DMS153 treated with DMSO at 0.1 percent for 48 hours (cell line): ENCODE measurements around the gene CTU2.

Experiments
- DNase-seq: peaks from one replicate; lab custom pipeline; 2025; ENCODE audit not compliant: unreplicated experiment; lab: John Stamatoyannopoulos, UW

Gene CTU2

GRCh38 chr16:88681084-88681680, 25.1 kb upstream of the CTU2 start:
- DNase-seq = no peak

DNA sequence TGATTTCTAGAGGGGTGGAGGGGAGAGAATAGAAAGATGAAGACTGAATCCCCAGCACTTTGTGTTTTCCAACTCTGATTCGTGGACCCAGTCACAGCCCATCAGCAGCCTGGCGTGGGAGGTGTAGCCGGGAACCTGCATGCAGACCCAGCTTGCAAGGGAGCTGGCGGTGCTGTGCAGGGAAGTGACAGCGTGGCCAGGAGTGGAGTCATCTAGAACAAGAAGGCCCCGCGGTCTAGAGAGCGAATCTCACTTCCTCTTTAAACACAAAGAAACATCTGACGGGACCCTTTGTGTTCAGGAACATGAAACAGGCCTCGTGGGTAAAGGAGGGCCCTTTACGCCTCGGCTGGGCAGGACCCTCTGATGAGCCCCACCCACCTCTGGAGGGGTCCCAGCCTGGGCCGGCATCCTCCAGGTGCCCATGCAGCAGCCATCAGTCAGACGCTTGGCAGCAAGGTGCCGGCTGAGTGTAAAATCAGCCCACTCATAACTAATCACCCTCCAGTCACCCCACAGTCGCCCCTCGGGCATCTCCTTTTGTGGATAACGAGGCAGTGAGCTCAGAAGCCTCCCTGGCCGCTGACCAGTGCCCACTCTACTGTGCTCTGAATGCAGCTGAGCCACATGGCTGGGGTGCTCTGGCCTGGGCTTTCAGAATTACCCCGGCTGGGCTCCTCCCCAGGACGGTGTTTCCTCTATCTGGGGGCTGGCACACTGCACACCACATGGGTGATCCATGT, 24.4 kb upstream of the CTU2 start:
- DNase-seq = no peak

- DNase-seq = no peak
Measured at GRCh38 chr16:88684569-88685155, 21.6 kb upstream of the CTU2 start.

DNA sequence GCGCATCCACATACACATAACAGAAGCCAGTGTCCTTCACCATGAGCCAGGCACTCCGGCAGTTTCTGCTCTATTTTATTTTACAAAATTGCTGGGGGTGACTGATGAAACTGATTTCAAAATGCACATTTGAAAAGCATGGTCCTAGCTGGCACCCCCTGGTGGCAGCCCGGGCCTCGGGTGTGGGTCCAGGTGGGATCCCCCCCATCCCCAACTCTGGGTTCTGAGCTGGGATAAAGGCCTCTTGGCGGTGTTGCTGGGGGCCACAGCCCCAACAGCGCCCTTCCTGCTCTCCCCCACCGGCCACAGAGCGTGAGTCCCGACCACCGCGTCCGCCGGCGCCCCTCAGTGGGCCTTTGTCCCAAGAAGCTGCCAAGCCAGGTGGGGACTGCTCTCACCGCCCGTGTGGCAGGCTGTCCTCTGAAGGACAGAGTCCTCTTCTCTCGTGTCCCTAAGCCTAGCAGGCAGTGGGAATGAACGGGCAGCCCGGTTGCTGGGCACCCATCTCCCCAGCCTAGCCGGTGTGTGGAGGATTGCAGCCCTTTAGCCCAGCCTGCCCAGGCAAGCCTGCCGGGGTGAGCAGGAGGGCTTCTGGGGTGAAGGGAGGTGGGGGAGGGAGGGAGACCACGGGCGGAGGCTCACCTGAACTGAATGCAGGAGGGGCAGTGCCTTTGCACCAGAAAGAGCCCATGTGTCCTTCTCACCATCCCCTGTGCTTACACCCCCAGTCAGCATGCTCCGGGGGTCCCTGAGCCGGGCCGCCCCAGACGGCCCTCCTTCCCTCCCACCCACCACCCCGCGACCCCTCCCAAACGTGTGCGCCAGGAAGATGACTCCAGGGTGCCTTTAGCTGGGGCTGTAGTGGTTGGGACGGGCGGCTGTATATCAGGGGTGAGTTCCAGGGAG, 20.9 kb upstream of the CTU2 start:
- no peak for DNase-seq

GRCh38 chr16:88686062-88686438, 20.3 kb upstream of the CTU2 start:
- DNase-seq = no peak

DNA sequence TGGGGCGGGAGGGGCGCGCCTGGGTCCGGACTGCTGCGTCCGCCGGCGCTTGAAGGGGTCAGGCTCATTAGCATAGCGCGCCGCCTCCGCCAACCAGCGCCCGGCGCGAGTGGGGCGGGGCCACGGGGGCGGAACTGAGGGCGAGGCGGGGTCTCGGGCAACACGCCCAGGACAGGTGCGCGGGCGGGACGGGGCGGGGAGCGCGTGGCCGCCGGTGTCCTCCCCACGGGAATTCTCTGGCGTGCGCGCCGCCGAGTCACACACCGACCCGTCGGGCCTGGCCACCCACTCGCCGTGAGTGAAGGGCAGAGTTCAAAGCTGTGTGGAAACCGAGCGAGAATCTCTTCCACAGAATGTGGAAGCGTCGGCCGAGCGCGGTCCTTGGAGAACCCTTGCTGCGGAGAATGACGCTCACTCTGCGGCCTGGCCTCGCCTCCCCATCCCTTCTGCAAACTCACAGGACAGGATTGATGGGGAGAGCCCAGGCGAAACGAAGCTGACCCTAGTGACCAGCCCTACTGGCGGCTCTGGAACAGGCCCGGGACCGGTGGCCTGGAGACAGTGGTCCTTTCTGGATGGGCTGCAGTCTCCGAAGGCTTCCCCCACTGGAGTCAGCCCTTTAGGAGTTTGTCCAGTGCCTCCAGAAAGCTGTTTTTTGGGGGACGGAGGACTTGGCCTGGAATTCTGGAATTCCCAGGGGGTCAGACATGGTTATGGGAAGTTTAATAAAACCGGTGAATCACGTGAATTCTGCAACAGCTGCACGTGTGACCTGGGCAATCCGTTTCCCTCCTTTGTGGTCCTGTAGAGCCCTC, 19.7 kb upstream of the CTU2 start, which contains the start of gene SNAI3:
Gene SNAI3 (minus strand): TSS at position 69 of the 815 bp plus-strand sequence. CDS start 101 bp downstream, outside the sequence.
- DNase-seq = peak; percentile 53

- no peak for DNase-seq
Measured at GRCh38 chr16:88687254-88687576, 19.1 kb upstream of the CTU2 start.

DNA sequence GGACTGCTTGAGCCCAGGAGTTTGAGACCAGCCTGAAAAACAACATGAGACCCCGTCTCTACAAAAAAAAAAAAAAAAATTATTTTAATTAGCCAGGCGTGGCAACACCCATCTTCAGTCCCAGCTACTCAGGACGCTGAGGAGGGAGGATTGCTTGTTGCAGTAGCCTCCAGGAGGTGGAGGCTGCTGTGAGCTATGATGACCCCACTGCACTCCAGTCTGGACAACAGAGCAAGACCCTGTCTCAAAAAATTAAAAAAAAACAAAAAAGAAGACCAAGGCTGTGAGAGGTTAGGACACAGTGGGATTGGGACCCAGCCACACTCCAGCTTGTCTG, 18.7 kb upstream of the CTU2 start:
- DNase-seq = no peak

- peak; percentile 78 for DNase-seq
Measured at GRCh38 chr16:88688013-88688778, 18.1 kb upstream of the CTU2 start.

GRCh38 chr16:88690341-88691128, 15.8 kb upstream of the CTU2 start:
- DNase-seq = no peak

- no peak for DNase-seq
Measured at GRCh38 chr16:88691129-88691813, 15.0 kb upstream of the CTU2 start.

DNA sequence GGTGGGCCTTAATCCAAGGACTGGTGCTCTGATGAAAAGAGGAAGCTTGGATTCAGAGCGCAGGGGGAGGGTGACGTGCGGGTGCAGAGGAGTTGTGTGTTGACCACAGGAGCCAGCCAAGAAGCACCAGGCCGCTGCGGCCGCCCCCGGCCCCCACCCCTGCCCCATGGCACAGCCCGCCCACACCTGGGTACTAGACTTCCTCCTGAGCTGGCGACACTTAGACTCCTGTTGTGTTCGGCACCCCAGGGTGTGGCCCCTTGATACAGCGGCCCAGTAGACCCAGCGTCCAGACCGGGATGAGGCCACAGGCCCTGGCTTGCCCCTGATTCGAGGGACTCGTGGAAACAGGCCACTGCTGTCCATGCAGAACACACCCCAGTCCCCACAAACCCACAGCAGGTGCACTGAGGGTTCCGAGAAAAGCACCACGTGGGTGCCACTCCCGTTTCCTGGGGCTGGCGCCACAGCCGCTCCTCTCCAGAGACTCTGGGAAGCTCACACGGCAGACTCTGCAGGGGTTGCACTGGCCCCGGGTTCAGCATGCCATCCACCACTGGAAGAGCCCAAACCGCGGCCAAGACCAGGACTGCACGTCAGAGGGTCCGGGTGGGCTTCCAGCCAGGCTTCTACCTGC, 14.3 kb upstream of the CTU2 start:
- no peak for DNase-seq

DNA sequence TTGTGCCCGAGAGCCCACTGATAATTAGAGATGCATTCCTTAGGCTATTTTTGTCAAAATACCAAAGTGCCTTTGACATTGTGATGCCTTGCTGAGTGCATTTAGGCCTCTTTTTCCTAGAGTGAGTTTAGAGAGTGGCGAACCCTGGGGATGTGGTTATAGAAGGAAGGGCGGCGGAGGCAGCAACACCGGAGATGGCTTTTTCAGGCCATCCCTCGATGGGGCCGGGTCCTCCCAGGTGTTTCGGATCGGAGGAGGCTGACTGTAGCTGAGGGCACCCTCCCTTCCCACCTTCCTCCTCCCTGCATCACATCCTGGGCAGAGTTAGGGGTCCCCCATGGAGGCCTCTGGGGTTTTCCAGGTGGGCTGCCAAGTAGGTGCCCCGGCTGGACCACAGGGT, 13.4 kb upstream of the CTU2 start:
- DNase-seq = no peak

GRCh38 chr16:88693420-88694177, 12.7 kb upstream of the CTU2 start:
- no peak for DNase-seq

DNA sequence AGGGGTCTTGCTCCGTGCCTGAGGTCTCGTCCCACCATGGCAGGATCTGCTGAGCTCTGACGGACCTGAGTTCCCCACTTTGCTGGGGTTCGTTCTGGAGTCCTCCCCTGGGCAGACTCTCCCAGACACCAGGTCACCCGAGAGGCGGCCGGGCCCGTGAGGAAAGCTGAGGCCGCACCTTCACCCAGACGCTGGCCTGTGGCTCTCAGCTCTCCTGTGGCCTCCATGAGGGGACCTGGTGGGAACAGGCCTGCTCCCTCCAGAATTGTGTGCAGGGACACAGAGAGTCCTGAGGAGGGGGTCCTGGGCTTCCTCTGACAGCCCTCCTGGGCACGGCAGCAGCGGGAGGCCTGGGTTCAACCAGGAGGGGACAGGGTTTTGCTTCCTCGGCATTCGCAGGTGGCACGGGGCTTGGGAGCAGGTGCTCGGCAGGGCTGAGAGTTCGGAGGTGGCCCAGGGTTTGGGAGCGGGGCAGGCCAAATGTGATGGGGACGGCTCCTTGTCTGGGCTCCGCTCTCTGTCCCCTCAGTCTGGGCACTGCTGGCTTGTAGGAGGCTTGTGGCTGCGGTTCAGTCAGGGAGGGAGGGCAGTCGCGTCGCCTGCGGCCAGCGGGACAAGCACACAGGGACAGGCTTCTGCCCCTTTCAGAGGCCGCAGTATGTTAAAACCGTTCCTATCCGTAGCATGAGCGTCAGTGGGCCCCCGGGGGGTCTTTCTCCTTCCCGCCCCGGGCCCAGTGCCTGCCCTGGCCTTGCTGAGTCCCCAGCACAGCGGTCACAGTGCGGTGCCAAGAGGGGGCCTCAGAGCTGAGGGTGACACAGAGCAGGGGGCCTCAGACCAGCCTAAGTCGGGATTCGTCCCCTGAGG, 11.8 kb upstream of the CTU2 start:
- no peak for DNase-seq

GRCh38 chr16:88695218-88695617, 11.1 kb upstream of the CTU2 start:
- DNase-seq = no peak

GRCh38 chr16:88695753-88696152, 10.6 kb upstream of the CTU2 start:
- no peak for DNase-seq
